Right lobe of liver (tissue), 6 donors: ENCODE measurements around the gene ENTREP1. TPM values are rescaled to one million over a fixed set of nuclear protein-coding genes. Genes with fewer than 3 reads are reported as not detected.
"Not testable (repeated sequence)": the region's sequence is repeated elsewhere in the genome, so short reads cannot be mapped to it uniquely, and the experiment has no call there.

Experiments used
- ATAC-seq, 4 donors: fragments of 200-7000 bp; cut with Tn5 transposase; one replicate each; pipeline ENCODE4 v1.9.1; 2020; ENCODE audit warnings: mild to moderate bottlenecking in 4 of 4, moderate library complexity in 4 of 4
- DNase-seq, 3 donors: peaks; one replicate each; pipeline ENCODE4 v3.0.0-alpha.2; 2020
- H3K27ac ChIP-seq, 3 donors: fragments of 200-600 bp; one replicate each; pipeline ENCODE4 v1.8.0; 2022
- H3K27me3 ChIP-seq, 2 donors: fragments of 200-600 bp; one replicate each; pipeline ENCODE4 v1.8.0; 2022
- H3K36me3 ChIP-seq, 4 donors: fragments of 200-600 bp; sonication (generic) in 1 of 4; one replicate each; pipeline versions ENCODE4 v1.5.1 to v1.8.0; 2017 to 2022; ENCODE audit warnings: control low read depth in 1 of 4
- H3K4me1 ChIP-seq, 4 donors: fragments of 200-600 bp; sonication (generic) in 1 of 4; one replicate each; pipeline versions ENCODE4 v1.5.1 to v1.8.0; 2017 to 2022; ENCODE audit warnings: control low read depth in 1 of 4
- H3K4me3 ChIP-seq, 3 donors: fragments of 200-600 bp; one replicate each; pipeline ENCODE4 v1.8.0; 2022
- H3K9me3 ChIP-seq, 4 donors: fragments of 200-600 bp; sonication (generic) in 1 of 4; one replicate each; pipeline versions ENCODE4 v1.5.1 to v1.8.0; 2017 to 2022; ENCODE audit warnings: control low read depth in 1 of 4
- POLR2A ChIP-seq: fragments of 450-650 bp; IDR thresholded peaks from one replicate; pipeline ENCODE4 v1.6.1; 2017; ENCODE audit warnings: antibody characterized with exemption, mild to moderate bottlenecking
- WGBS: methylation state at CpG from one replicate; pipeline ENCODE4 v1.1.6; 2018; ENCODE audit warnings: low coverage, low lambda C conversion rate; ENCODE audit not compliant: insufficient coverage; ENCODE audit errors: missing lambda C conversion rate; 5-methylcytosine and 5-hydroxymethylcytosine counted together
- intact Hi-C, 2 donors: fragments of 100-400 bp; cut with DNase I; formaldehyde crosslinking; loops; one replicate each; pipeline versions ENCODE4 v1.11.2 to v1.14.1; 2022
- total RNA-seq, 6 experiments: library from RNA; depleted of rRNA in 2 of 6; stranded (reverse); fragments of >200 nt in 2 of 6; fragmentation: NEBNext Ultra II Directional in 3 of 6; extraction: Animal tissue kit (Norgen Biotek cat#: 25700) in 3 of 6; gene quantifications; one replicate each; pipeline versions ENCODE4 v1.1.0 to v1.2.4, GENCODE V29; 2016 to 2023
- TF ChIP-seq, protein P1 (sequence below), 4 donors: fragments of 200-600 bp in 3 of 4; fragments of 450-650 bp in 1 of 4; IDR thresholded peaks; one replicate each; pipeline versions ENCODE4 v1.5.1 to v1.8.0; 2016 to 2022; ENCODE audit warnings: antibody characterized with exemption in 4 of 4, mild to moderate bottlenecking in 2 of 4
- donor health status: DM: no; HTN: yes; CAD: no.
- donor health status: DM: no; HTN: no; CAD: no.
- donor health status: DM: no; HTN: no; CAD: no.
- donor health status: DM: no; HTN: yes; CAD: no.
- donor health status: DM: no; HTN: yes; CAD: no.

ENTREP1 gene
- total RNA-seq, 6 experiments from 2014 or later: 0.12 to 0.42 (median 0.30) TPM

DNA sequence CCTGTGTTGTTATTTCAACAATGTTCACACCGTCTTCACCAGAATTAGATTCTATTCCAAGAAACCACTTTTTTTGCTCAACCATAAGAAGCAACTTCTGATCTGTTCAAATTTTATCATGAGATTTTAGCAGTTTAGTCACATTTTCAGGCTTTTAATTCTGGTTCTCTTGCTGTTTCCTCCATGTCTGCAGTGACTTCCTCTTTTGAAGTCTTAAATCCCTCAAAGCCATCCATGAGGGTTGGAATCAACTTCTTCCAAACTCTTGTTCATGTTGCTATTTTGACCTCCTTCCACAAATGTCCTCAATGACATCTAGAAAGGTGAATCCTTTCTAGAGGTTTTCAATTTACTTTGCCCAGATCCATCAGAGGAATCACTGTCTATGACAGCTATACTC is 25.7 kb upstream of the ENTREP1 start:
- Histone ChIP-seq H3K36me3 (no peaks in the 10 kb centered on the region), H3K27ac (no peak overlapping the region), H3K9me3 (no peaks in the 10 kb centered on the region), H3K27me3 (no peaks in the 10 kb centered on the region), H3K4me3 (no peak overlapping the region), H3K4me1 (no peaks in the 10 kb centered on the region)
- intact Hi-C loops: no loop called here
- no peak for DNase-seq
- no peak for ATAC-seq
- TF ChIP-seq, protein P1, sequence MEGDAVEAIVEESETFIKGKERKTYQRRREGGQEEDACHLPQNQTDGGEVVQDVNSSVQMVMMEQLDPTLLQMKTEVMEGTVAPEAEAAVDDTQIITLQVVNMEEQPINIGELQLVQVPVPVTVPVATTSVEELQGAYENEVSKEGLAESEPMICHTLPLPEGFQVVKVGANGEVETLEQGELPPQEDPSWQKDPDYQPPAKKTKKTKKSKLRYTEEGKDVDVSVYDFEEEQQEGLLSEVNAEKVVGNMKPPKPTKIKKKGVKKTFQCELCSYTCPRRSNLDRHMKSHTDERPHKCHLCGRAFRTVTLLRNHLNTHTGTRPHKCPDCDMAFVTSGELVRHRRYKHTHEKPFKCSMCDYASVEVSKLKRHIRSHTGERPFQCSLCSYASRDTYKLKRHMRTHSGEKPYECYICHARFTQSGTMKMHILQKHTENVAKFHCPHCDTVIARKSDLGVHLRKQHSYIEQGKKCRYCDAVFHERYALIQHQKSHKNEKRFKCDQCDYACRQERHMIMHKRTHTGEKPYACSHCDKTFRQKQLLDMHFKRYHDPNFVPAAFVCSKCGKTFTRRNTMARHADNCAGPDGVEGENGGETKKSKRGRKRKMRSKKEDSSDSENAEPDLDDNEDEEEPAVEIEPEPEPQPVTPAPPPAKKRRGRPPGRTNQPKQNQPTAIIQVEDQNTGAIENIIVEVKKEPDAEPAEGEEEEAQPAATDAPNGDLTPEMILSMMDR (IDR thresholded peaks at IDR 0.05): no peak
- TF ChIP-seq POLR2A: no peak
- 44% methylated on average over 1 of the region's 1 CpG for WGBS

DNA sequence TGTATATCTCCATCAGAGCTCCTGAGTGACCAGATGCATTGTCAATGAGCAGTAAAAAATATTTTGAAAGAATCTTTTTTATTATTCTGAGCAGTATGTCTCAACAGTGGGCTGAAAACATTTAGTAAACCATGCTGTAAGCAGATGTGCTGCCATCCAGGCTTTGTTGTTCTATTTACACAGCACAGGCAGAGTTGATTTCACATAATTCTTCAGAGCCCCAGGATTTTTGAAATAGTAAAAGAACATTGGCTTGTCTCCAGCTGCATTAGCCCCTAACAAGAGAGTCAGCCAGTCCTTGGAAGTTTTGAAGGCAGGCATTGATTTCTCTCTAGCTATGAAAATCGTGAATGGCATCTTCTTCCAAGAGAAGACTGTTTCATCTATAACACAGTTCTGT is 25.2 kb upstream of the ENTREP1 start:
- no peaks in the 10 kb centered on the region for H3K36me3 ChIP-seq
- DNase-seq (no peak), ATAC-seq (no peak)
- TF ChIP-seq, protein P1 (IDR thresholded peaks at IDR 0.05): no peak
- TF ChIP-seq POLR2A: no peak
- WGBS: 13% methylated on average over 1 of the region's 1 CpG
- intact Hi-C loops: no loop called here
- no peak overlapping the region for H3K4me3 ChIP-seq
- H3K4me1 ChIP-seq: no peaks in the 10 kb centered on the region
- no peaks in the 10 kb centered on the region for H3K9me3 ChIP-seq
- H3K27ac ChIP-seq: no peak overlapping the region
- no peaks in the 10 kb centered on the region for H3K27me3 ChIP-seq

DNA sequence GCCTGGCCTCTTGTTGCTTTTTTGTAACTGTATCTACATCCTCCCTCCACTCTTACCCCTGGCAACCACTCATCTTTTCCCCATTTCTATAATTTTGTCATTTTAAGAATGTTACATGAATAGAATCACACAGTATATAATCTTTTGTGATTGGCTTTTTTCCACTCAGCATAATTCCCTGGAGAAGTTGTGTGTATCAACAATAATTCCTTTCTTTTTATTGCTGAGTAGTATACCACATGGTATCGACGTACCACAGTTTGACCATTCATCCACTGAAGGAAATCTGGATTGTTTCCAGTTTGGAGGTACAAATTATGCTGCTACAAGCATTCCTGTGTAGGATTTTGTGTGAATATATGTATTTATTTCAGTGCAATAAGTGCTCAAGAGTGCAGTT is 21.7 kb upstream of the ENTREP1 start:
- DNase-seq: no peak
- TF ChIP-seq POLR2A: no peak
- TF ChIP-seq, protein P1 (IDR thresholded peaks at IDR 0.05): no peak
- no peaks in the 10 kb centered on the region for H3K9me3 ChIP-seq
- H3K36me3 ChIP-seq: no peaks in the 10 kb centered on the region
- H3K27ac ChIP-seq: no peak overlapping the region
- no peaks in the 10 kb centered on the region for H3K27me3 ChIP-seq
- intact Hi-C loops: no loop called here
- H3K4me1 ChIP-seq: no peaks in the 10 kb centered on the region
- no peak for ATAC-seq
- H3K4me3 ChIP-seq: no peak overlapping the region
- 95% methylated on average over 2 of the region's 2 CpGs for whole genome bisulfite sequencing

DNA sequence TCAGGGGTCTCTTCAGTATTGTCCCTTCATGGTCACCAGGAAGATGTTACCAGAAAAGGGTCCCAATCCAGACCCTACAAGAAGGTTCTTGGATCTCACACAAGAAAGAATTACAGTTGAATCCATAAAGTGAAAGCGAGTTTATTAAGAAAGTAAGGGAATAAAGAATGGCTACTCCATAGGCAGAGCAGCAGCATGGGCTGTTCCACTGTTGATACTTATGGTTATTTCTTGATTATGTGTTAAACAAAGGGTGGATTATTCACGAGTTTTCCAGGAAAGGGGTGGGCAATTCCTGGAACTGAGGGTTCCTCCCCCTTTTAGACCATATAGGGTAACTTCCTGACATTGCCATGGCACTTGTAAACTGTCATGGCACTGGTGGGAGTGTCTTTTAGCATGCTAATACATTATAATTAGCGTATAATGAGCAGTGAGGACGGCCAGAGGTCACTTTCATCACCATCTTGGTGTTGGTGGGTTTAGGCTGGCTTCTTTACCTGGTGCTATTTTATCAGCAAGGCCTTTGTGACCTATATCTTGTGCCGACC is 18.0 kb upstream of the ENTREP1 start:
- H3K4me3 ChIP-seq, ATAC-seq, H3K27me3 ChIP-seq, H3K4me1 ChIP-seq, H3K27ac ChIP-seq, H3K36me3 ChIP-seq, H3K9me3 ChIP-seq, intact Hi-C loops, DNase-seq: not testable (repeated sequence)
- WGBS: 58% methylated on average over 4 of the region's 5 CpGs

DNA sequence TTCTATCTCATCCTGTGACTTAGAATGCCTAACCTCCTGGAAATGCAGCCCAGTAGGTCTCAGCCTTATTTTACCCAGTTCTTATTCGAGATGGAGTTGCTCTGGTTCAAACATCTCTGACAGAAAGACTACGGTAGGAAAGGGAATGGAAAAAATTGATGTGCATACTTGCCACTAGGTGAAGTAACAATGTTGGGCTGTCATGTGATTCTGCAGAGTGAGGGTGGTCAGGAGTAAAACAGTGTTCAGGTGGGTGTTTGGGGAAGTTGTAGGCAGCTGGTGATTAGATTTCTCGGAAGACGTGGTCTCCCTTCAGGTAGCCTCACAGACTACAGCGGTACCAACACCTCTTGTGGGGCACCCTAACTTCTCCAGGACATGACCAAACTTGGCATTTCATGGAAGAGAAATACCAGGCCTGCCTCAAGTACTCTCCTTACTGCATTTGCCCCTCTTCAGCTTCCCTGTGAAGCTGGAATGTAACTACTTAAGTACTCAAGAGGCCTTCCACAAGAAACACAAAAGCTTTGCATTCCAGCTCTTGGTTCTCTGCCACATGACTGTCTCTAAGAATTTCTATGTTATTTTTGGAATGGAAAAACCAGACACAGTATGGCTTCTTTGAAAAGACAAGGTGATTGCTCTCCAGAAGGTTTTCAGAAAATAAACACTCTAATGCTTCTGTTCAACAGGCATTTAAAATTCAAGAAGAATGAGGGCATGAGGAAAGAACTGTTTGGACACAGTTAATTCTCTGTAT is 17.4 kb upstream of the ENTREP1 start:
- Histone ChIP-seq H3K4me3 (no peak overlapping the region), H3K27ac (no peak overlapping the region), H3K9me3 (no peaks in the 10 kb centered on the region), H3K36me3 (no peaks in the 10 kb centered on the region), H3K4me1 (no peaks in the 10 kb centered on the region), H3K27me3 (no peaks in the 10 kb centered on the region)
- ATAC-seq (no peak), DNase-seq (no peak)
- TF ChIP-seq, protein P1 (IDR thresholded peaks at IDR 0.05): no peak
- no peak for TF ChIP-seq POLR2A
- intact Hi-C loops: no loop called here
- WGBS: 83% methylated on average over 4 of the region's 5 CpGs
